Measurements from ENCODE around the gene ADAMTS12. TPM values are rescaled to one million over a fixed set of nuclear protein-coding genes. Genes with fewer than 3 reads are reported as not detected.

ADAMTS12 gene
- total and polyA plus RNA-seq, 2 experiments from 2014 or later, result 9.1 to 17.1 TPM

GRCh38 chr5:33557605-33558004 lies 334.2 kb downstream of the ADAMTS12 start:
- Histone ChIP-seq H3K9me2 (ENCODE audit: insufficient read depth) (peaks cover 2% of the 10 kb centered on the region; the same call in 1 of the 2 replicates), H3K4me2 (no peak overlapping the region), H3K79me2 (replicated peaks; ENCODE audit: insufficient read depth) (no peaks in the 10 kb centered on the region), H2AFZ (no peak overlapping the region), H3K36me3 (ENCODE audit: insufficient read depth) (0 out of 2 replicates have a peak, but pooled peaks cover 2% of the 10 kb centered on the region), H3K4me3 (no peak overlapping the region), H3K27ac (ENCODE audit: low read depth) (no peak overlapping the region), H3K27me3 (ENCODE audit: insufficient read depth) (no peaks in the 10 kb centered on the region), H4K20me1 (replicated peaks; ENCODE audit: insufficient read depth) (no peaks in the 10 kb centered on the region), H3F3A (replicated peaks; ENCODE audit: low read depth) (no peaks in the 10 kb centered on the region), H3K4me1 (ENCODE audit: insufficient read depth) (peaks cover 3% of the 10 kb centered on the region; the same call in 1 of the 2 replicates)
- Mint-ChIP-seq H3K4me1 (no peaks in the 10 kb centered on the region), H3K27me3 (ENCODE audit: insufficient read depth, low read depth, poor library complexity) (no peaks in the 10 kb centered on the region), H3K27ac (no peak overlapping the region), H3K9me3 (peaks cover 7% of the 10 kb centered on the region; the same call in 2 of the 3 replicates), H3K4me3 (no peak overlapping the region), H3K36me3 (ENCODE audit: low read depth) (peaks cover 9% of the 10 kb centered on the region; the same call in 2 of the 3 replicates)
- ATAC-seq (no peak), DNase-seq (ENCODE audit: low spot score) (no peak)
- TF ChIP-seq NANOG (IDR thresholded peaks at IDR 0.05; ENCODE audit: borderline replicate concordance), result no peak
- no peak for TF ChIP-seq ZNF462 (CRISPR knock-in tag; IDR thresholded peaks at IDR 0.05)
- no peak for TF ChIP-seq EZH2 (IDR thresholded peaks at IDR 0.05; ENCODE audit: low read depth, unreplicated experiment)
- no peak for TF ChIP-seq CREB1 (CRISPR knock-in tag; IDR thresholded peaks at IDR 0.05; ENCODE audit: low read depth)
- TF ChIP-seq CTCF (conservative IDR thresholded peaks at IDR 0.05; ENCODE audit: low read depth in 2 of 2), result no peak
- TF ChIP-seq ZNF114 (CRISPR knock-in tag; IDR thresholded peaks at IDR 0.05), result no peak
- TF ChIP-seq ZNF331 (CRISPR knock-in tag; IDR thresholded peaks at IDR 0.05; ENCODE audit: low read depth), result no peak
- no peak for TF ChIP-seq POLR2AphosphoS5 (IDR thresholded peaks at IDR 0.05; ENCODE audit: low read depth)
- no peak for TF ChIP-seq JUNB (IDR thresholded peaks at IDR 0.05; ENCODE audit: unreplicated experiment)
- TF ChIP-seq EZH2phosphoT487 (IDR thresholded peaks at IDR 0.05; ENCODE audit: unreplicated experiment), result no peak
- no peak for TF ChIP-seq ETS1 (IDR thresholded peaks at IDR 0.05)
- TF ChIP-seq REST (IDR thresholded peaks at IDR 0.05; ENCODE audit: unreplicated experiment), result no peak
- no peak for TF ChIP-seq STAT1 (IDR thresholded peaks at IDR 0.05; ENCODE audit: unreplicated experiment)

All from GM23338 (cell line).